Glomerular visceral epithelial cell (primary cell): ENCODE results near the gene FOLR2.
"Not testable (repeated sequence)": the region's sequence is repeated elsewhere in the genome, so short reads cannot be mapped to it uniquely, and the experiment has no call there.

Experiments
- DNase-seq: peaks from one replicate; pipeline ENCODE4 v3.0.0-alpha.2; 2016; ENCODE audit errors: extremely low spot score

Gene FOLR2

GRCh38 chr11:72240461-72241290 lies 24.1 kb downstream of the FOLR2 start:
- no peak for DNase-seq

- DNase-seq = no peak
Measured at GRCh38 chr11:72241291-72241781, 24.7 kb downstream of the FOLR2 start.

DNA sequence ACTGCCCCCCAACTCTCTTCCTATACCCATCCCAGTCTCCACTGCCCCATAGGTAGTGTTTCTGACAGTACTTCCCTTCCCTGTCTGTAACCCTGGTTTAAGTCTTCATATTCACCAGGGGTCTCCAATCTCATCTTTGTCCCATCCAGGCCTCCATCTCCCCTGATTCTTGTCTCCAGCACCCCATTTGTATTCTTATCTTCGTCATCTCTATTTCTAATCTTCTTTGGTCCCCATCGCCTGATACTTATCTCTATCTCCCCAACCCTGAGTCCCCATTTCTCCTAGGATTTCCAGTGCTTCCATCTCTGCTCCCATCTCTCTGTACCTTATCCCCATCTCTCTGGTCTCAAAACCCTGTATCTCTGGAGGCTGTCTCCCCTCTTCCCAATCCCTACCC lies 25.5 kb downstream of the FOLR2 start:
- DNase-seq = no peak

GRCh38 chr11:72243173-72244059 lies 26.8 kb downstream of the FOLR2 start:
- no peak for DNase-seq

DNA sequence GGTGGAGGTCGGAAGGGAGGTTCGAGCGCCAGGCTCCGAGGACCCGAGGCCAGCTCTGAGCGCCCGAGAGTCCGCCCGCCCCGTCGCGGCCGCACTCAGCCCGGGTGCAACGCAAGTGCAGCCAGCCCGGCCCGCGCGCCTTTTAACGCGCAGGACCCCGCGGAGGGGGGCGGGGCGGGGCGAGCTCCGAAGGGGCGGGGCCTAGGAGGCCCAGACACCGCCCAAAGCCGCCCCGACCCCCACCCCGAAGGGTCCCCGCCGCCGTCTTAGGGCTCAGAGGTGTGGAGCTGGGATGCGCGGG lies 27.4 kb downstream of the FOLR2 start, which contains the start of gene PHOX2A:
TSS of gene PHOX2A (minus strand) at position 117 of the 301 bp plus-strand sequence. CDS start 172 bp downstream, outside the sequence.
- no peak for DNase-seq

GRCh38 chr11:72244361-72245262 lies 28.0 kb downstream of the FOLR2 start:
- no peak for DNase-seq

DNA sequence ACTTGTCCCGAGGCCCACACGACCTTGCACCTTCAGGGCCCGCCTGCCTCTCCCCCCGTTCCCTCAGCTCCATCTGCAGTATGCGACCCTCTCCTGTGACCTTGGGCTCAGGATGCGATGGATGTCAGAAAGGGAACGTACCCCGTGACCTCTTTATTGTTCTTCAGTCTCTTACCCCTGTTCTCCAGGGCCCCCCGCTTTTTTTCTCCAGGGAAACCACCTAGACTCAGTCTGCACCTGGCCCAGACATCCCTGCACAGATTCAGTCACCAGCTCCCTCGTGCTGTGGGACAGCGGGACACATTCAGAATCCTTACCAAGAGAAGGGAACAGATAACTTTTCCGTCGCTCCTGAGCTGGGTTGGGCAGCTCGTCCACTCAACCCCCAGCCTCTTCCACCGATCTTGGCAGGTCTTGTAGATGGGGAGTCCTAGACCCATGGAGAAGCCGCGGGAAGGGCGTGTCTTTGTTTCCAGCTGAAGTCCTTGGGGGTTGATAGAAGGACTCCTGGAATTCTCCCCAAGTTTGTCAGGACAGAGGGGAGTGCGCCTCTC lies 28.7 kb downstream of the FOLR2 start:
- no peak for DNase-seq

DNA sequence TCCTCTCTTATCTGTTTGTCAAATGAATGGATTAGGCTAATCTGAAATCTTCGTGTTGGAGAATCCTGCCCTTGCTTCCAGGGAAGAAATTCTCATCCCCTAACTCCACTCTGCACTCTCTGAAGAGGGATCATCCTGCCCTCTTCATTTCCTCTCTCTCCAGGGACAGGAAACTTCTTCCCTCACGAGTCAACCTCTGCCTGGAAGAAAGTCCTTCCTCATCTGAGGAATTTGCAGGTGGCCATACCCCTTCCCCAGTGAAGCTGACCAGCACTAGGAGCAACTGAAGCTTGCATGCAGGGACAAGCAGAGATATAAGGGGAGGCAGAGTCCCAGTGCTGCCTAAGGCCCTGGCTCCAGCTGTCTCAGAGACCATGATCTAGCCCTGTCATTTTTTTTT lies 31.0 kb downstream of the FOLR2 start:
- DNase-seq = no peak

DNA sequence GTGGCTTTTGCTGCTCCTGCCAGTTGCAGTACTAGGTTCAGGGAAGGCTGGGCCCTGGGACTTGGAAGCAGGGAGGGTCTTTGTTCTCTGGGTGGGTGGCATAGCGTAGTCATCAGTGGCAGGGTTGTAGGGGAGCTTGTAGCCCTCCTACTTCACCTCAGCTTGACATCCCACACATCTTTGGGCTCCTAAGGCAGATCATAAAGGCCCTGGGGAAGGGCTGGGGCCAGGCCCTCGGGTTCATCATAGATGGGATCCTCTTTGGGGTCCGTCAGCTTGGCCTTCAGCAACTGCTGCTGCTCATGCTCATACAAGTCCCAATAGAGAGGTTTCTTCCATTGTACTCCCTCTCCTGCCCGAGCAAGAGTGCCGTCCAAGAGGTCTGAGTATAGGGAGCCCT lies 33.4 kb downstream of the FOLR2 start:
- no peak for DNase-seq

- no peak for DNase-seq
Measured at GRCh38 chr11:72250661-72251464, 34.3 kb downstream of the FOLR2 start.

- DNase-seq = no peak
Measured at GRCh38 chr11:72251614-72252013, 35.0 kb downstream of the FOLR2 start.

GRCh38 chr11:72253392-72253791 lies 36.8 kb downstream of the FOLR2 start:
- no peak for DNase-seq

DNA sequence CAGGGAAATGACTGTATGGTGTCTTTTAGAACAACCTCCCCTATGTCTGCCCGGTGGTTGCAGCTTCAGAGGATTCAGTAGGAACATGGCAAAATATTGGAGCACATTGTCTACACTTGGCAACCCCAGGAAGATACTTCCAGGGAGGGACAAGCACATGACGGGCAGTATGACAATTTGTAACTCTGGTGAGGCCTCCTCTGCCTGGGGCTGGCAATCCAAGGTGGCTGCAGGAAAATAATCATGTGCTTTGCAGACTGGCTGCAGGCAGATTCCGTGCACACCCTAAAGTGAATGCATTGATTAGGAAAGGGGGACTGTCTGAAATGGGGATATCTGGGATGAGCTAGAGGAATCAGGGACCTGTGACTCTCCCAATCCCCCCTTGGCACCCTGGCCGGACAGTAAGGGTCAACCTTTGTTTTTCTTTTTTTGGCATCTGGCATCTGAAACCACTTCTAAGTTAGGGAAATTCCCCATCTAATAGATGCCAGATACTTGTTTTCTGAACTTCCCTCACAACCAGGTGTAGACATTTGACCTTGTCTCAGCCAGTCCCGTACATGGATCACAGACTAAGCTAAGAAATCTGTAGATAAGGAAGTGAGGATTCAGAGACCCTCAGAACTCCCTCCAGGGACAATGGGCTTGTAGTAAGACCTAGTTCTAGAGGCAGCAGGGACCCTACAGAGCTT lies 37.9 kb downstream of the FOLR2 start:
- no peak for DNase-seq

- DNase-seq = no peak
Measured at GRCh38 chr11:72257570-72257969, 41.0 kb downstream of the FOLR2 start.

GRCh38 chr11:72259490-72259889 lies 42.9 kb downstream of the FOLR2 start:
- DNase-seq = no peak

DNA sequence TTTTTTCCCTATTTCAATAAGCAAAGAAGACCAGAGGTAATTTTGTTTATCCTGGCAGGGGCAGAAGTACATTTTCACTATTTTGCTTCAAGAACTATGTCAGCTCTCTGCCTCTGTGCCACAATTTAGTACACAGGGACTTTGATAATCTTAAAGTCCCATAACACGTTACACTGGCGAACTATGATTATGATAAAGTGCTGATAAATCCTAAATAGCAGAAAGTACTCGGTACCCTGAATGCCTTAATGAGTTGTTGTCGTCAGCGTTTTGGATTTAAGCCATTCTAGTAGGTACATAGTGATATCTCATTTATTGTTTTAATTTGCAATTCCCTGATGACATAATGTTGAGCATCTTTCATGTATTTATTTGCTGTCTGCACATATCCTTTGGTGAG lies 44.0 kb downstream of the FOLR2 start:
- no peak for DNase-seq

DNA sequence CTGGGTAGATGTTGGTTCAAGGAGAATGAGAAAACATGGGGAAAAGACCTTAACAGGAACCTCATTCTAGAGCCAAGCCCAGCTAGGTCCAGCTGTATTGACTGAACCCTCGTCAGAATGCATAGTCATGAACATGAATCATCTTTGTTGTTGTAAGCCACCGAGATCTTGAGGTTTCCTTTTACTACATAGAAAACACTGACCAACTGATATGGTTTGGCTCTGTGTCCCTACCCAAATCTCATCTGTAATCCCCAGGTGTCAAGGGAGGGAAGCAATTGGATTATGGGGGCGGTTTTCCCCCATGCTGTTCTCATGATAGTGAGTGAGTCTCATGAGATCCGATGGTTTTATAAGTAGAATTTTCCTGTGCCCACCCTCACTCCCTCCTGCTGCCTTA lies 46.8 kb downstream of the FOLR2 start:
- peak; percentile 26 for DNase-seq

DNA sequence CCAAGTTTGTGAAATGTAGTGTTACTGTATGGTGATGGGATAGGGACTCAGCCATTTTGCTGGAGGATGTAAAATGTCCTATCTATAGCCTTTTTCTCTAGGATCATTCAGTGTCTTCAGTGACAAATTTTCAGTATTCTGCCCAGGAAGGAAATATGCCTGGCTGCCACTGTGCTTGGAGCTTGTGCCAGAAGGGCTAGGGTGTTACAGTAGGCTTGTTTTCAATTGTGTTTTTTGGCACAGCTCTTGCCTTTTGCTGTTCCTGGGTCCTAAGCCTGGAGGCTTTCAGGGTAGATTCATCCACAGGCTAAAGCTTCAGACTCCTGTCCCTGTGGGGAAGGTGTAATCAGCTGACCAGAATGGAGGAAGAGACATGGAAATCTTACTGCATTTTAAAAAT lies 49.4 kb downstream of the FOLR2 start:
- no peak for DNase-seq

GRCh38 chr11:72266960-72267359 lies 50.4 kb downstream of the FOLR2 start:
- DNase-seq = not testable (repeated sequence)
